ENCODE data around the gene GIMAP8.

The GIMAP8 gene

DNA sequence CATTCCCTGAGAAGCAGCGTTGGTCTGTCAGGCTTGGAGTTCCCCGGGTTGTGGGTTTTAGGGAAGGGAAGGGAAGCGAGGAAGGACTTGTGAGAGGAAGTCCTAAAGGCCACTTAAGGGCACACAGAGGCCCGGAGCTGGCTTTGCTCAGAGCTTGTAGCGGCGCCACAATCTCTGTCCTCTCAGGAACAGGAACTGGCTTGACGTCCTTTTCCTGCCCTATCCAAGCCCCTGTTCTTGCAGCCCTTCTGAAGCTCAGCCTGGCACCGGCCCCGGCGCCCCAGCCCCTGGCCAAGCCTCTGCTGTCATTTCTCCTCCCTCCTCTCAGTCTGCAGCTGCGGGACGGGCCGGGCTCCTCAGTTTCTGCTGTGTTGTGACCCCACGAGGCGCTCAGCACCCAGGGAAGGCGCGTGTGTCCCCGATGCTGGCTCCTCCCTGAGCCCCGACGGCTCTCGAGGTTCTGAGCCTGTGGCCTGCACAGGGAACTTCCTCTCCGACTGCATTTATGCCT lies at the start of gene GIMAP8:
GIMAP8 (plus strand) TSS at position 140 of the 511 bp plus-strand sequence. CDS start 16,069 bp downstream, outside the sequence.
- H3K27ac ChIP-seq = no peak within 1 kb of the TSS
- TF ChIP-seq, protein P1, sequence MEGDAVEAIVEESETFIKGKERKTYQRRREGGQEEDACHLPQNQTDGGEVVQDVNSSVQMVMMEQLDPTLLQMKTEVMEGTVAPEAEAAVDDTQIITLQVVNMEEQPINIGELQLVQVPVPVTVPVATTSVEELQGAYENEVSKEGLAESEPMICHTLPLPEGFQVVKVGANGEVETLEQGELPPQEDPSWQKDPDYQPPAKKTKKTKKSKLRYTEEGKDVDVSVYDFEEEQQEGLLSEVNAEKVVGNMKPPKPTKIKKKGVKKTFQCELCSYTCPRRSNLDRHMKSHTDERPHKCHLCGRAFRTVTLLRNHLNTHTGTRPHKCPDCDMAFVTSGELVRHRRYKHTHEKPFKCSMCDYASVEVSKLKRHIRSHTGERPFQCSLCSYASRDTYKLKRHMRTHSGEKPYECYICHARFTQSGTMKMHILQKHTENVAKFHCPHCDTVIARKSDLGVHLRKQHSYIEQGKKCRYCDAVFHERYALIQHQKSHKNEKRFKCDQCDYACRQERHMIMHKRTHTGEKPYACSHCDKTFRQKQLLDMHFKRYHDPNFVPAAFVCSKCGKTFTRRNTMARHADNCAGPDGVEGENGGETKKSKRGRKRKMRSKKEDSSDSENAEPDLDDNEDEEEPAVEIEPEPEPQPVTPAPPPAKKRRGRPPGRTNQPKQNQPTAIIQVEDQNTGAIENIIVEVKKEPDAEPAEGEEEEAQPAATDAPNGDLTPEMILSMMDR (IDR thresholded peaks at IDR 0.05) = no peak
- TF ChIP-seq ZFX (IDR thresholded peaks at IDR 0.05; ENCODE audit: borderline replicate concordance) = no peak

DNA sequence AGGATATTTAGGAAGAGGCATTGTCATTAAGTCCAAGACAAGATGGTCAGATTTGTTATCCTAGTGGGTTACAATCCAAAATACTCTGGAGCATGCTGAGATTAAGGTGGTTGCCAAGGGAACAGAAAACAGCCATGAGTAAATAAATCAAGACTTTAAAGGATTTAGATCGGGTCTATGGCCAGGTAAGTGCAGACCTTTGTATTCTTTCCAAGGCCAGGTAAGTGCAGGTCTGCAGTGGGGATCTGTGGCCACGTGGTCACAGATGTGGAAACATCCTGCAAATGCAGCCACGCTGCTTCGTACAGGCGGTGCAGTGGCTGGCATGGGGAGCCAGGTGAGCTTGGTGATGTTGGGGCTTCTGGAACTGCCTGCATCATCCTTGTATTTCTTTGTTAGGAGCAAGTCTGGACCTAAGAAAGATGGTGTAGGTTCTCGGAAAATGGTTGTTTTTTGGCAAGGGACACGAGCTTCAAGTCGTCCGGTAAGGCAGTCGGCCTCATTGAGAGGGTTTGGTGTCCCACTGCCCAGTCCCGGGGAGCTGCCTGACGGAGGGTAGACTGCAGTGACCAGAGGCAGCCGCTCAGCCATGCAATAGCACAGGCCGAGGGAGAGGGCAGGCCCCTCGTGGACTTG lies 49.5 kb upstream of the GIMAP8 start:
- H3K27ac ChIP-seq = no peak overlapping the region
- TF ChIP-seq, protein P1 (IDR thresholded peaks at IDR 0.05) = no peak
- no peak for TF ChIP-seq ZFX (IDR thresholded peaks at IDR 0.05; ENCODE audit: borderline replicate concordance)

DNA sequence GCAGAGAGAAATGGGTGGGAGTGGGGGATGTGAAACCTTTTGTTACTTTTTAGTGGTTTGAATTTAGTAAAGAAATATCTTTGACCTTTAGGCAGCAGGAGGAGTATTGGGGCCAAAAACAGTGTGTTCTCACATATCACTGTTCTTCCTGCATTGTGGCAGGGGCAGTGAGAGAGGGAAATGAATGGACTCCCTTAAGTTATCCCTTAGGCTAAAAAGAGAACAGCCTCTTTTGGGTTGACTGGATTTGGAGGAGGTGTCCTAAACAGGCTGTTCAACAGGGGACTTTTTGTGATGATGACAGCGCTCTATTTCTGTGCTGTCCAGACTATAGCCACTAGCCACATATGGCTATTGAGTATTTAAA lies 49.0 kb upstream of the GIMAP8 start:
- TF ChIP-seq, protein P1 (IDR thresholded peaks at IDR 0.05) = no peak
- TF ChIP-seq ZFX (IDR thresholded peaks at IDR 0.05; ENCODE audit: borderline replicate concordance) = no peak
- no peak overlapping the region for H3K27ac ChIP-seq

DNA sequence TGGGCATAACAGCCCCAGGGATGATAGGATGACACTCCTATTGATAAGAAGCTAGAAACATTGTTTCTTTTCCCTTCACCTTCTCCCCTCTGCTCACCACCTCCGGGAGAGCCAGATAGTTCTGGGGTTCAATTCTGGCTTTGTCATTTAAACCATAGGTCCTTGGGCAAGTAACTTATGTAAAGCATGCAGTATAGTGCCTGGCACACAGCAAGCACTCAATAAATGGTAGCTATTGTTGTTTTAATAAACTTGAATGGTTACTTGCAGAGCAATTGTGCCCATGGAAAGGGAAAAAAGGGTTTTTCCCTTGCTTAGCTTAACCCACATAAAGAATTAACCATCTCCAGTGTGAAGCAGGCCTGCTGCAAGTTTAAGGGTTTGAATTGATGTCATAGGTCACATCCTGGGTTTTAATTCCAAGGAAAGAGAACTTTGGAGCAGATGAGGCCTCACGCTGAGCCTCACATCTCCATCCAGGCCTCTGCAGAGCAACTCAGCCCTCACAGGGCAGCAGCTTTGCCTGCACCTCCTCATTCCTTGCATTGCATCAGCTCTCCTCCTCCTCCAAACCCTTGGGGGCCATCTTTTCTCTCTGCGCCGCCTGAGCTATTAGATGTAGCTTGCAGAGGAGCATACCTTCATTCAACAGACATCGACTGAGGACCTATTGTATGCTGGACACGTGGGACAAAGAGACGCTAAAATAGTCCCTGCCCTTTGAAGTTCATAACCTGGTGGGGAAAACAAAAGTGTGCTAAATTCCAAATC lies 48.4 kb upstream of the GIMAP8 start:
- TF ChIP-seq, protein P1 (IDR thresholded peaks at IDR 0.05) = no peak
- no peak for TF ChIP-seq ZFX (IDR thresholded peaks at IDR 0.05; ENCODE audit: borderline replicate concordance)
- H3K27ac ChIP-seq = no peak overlapping the region

DNA sequence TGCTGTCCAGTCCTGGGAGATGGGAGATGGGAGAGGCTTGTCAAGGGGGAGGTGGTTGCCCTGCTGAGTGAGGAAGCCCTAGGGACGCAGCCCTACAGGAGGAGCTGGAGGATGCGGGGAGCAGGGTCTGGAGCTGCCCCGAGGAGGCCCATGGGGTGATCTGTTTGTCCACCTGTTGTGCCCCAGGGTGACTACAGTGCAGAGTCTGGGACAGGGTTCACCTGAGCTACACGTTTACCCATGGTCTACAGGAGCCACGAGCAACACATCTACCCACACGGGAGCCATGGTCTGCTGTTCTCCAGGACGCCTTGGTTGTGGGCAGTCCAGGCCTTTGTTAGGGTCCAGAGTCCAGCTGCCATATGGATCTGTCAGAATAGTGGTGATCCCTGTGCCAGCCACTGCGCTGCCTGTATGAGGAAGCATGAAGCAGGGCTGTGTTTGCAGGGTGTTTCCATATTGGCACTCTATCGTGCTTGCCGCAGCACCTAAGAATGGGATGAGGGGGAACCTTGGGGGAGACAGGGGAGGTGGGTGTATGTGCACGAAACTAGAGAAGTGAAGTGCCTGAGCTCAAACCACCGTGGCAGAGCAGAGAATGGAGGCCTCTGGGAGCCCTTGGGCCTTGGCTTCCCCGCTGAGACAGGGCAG lies 47.6 kb upstream of the GIMAP8 start:
- TF ChIP-seq, protein P1 (IDR thresholded peaks at IDR 0.05) = no peak
- TF ChIP-seq ZFX (IDR thresholded peaks at IDR 0.05; ENCODE audit: borderline replicate concordance) = no peak
- H3K27ac ChIP-seq = no peak overlapping the region

DNA sequence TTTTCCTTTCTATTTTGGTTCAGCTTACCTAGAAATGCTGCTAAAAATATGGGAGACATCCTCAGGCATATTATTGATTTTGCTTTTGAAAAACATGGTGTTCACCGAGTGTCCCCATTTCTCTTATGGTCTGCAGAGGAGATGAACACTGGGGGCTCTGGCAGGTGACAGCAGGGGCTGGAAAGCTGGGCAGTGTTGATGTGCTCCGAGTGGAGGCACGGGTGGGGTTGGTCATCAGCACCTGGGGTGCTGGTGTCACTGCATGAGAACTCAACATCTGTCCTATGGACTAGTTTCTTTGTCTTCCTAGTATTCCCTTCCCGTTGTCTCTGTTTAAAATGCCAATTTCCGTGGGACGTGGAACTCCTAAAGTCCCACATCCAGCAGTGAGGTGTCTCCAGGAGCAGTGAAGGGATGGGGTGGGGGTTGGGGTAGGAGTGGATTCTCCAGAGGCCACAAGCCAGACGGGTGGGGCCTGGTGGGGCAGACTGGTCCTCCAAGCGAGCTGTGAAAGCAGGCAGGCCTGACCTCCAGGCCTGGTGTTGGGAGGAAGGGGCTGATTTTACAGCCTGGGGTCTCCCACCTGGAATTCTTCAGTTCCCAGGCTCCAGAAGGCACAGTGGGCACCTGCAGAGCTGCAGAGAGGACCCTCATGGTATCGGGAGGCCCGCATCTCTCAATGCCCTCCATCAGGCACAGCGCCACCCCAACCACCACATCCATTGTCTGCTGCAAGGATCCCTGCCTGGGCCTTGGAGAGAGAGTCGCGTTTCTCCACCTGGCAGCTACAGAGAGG lies 46.9 kb upstream of the GIMAP8 start:
- H3K27ac ChIP-seq = no peak overlapping the region

More for the DNA sequence above, 46.9 kb upstream of the GIMAP8 start:
- TF ChIP-seq ZFX (IDR thresholded peaks at IDR 0.05; ENCODE audit: borderline replicate concordance) = no peak
- TF ChIP-seq, protein P1 (IDR thresholded peaks at IDR 0.05) = no peak

Data from 22Rv1 (cell line).